Lung (tissue), 12 donors: Measurements from ENCODE around the gene CA10. TPM values are rescaled to one million over a fixed set of nuclear protein-coding genes. Genes with fewer than 3 reads are reported as not detected.

Experiments used
- ATAC-seq: fragments of 200-7000 bp; cut with Tn5 transposase; one replicate; pipeline ENCODE4 v1.9.1; 2020; ENCODE audit warnings: moderate number of reproducible peaks; ENCODE audit not compliant: insufficient read depth, low FRiP score
- DNase-seq, 3 donors: peaks; one replicate each; pipeline ENCODE4 v3.0.0-alpha.2; 2013 to 2017
- H3K27ac ChIP-seq, 2 donors: one replicate each; pipeline ENCODE4 v1.5.1; 2013; ENCODE audit warnings: mild to moderate bottlenecking in 2 of 2, moderate library complexity in 2 of 2, control low read depth in 1 of 2, inconsistent platforms in 1 of 2, low read depth in 1 of 2, low read length in 1 of 2
- H3K27me3 ChIP-seq, 3 donors: one replicate each; pipeline ENCODE4 v1.5.1; 2013; ENCODE audit warnings: low read length in 2 of 3; ENCODE audit not compliant: control insufficient read depth in 3 of 3, insufficient read depth in 3 of 3
- H3K36me3 ChIP-seq, 4 donors: one replicate each; pipeline ENCODE4 v1.5.1; 2013; ENCODE audit warnings: low read length in 4 of 4, mild to moderate bottlenecking in 1 of 4, moderate library complexity in 1 of 4; ENCODE audit not compliant: control insufficient read depth in 4 of 4, insufficient read depth in 4 of 4
- H3K4me1 ChIP-seq, 5 donors: one replicate each; pipeline ENCODE4 v1.5.1; 2013; ENCODE audit warnings: low read length in 5 of 5, mild to moderate bottlenecking in 2 of 5, moderate library complexity in 1 of 5; ENCODE audit not compliant: control insufficient read depth in 5 of 5, insufficient read depth in 5 of 5
- H3K4me3 ChIP-seq: one replicate; pipeline ENCODE4 v1.5.1; 2013; ENCODE audit warnings: mild to moderate bottlenecking, control low read depth, moderate library complexity
- H3K9ac ChIP-seq, 2 donors: one replicate each; pipeline ENCODE4 v1.5.1; 2013; ENCODE audit warnings: low read length in 2 of 2, control low read depth in 1 of 2; ENCODE audit not compliant: insufficient read depth in 1 of 2
- H3K9me3 ChIP-seq, 4 donors: one replicate each; pipeline ENCODE4 v1.5.1; 2013; ENCODE audit warnings: low read length in 3 of 4, mild to moderate bottlenecking in 1 of 4, moderate library complexity in 1 of 4; ENCODE audit not compliant: control insufficient read depth in 4 of 4, insufficient read depth in 3 of 4
- WGBS, 2 donors: extraction: QIAGEN DNeasy Blood & Tissue Kit; methylation state at CpG; one replicate each; pipeline ENCODE4 v1.1.7; 2013; 5-methylcytosine and 5-hydroxymethylcytosine counted together
- polyA plus RNA-seq, 2 donors: library from polyadenylated mRNA; stranded (reverse); fragments of 200-250 nt; gene quantifications; one replicate each; pipeline ENCODE4 v1.2.1, GENCODE V29; 2013
- total RNA-seq, 2 donors: library from RNA; depleted of rRNA in 1 of 2; stranded (reverse); fragments of >200 nt in 1 of 2; gene quantifications; one replicate each; pipeline ENCODE4 v1.2.1, GENCODE V29; 2014 to 2021
- TF ChIP-seq, protein P1 (sequence below): IDR thresholded peaks from 2 replicates; pipeline ENCODE4 v1.5.1; 2012; ENCODE audit warnings: mild to moderate bottlenecking; ENCODE audit errors: control extremely low read depth, extremely low read depth
- donor health status: control.
- donor health status: control.
- donor health status: Bipolar disorder and iron deficiency.
- donor health status: healthy.
- donor health status: DM: yes; HTN: yes; CAD: no.

The CA10 gene
- total and polyA plus RNA-seq, 4 donors = 0.04 to 0.17 TPM; not detected in 2

DNA sequence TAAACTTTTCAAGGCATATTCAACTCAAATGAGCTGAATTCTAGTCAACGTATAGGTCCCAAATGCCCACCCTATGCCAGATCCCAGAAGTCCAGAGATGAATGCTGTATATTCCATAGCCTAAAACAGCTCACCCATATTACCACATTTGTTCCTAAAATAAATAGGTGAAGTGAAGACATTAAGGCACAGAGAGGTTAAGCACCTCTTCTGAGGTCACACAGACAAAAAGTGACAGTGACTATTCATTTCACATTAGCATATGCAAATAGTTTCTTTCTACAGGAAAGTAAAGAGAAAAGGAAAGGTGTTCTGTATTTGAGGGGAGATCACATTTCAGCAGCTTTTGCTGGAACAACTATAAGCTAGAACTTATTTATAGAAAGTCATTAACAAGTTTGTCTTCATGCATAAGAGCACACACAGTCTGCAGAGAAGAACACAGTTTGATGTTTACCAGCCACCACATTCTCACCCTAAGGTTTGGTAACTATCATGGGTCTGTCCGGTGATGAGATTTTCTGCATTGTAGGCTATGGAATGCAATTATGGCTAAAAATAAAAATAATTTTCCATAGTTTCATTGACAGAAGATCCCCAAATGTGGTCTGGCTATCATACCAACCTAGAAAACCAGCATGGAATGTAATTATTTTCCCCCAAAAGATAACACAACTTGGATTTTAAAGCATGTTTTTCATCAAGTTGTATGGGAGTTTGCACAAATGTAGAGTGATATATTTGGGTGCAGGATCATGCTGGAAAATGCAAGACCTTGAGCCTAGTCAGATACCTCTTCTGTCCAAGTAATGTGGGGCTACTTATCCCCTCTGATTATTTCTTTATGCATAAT, 496.1 kb downstream of the CA10 start:
- Histone ChIP-seq H3K4me1 (no peaks in the 10 kb centered on the region), H3K9ac (no peak overlapping the region), H3K27ac (no peak overlapping the region), H3K27me3 (peaks cover 0 to 8% (median 0%) of the 10 kb centered on the region in 3 donors), H3K9me3 (no peaks in the 10 kb centered on the region), H3K4me3 (no peak overlapping the region), H3K36me3 (no peaks in the 10 kb centered on the region)
- WGBS, 2 donors = 82 to 88% methylated on average over 2 of the region's 2 CpGs
- no peak for DNase-seq
- TF ChIP-seq, protein P1, sequence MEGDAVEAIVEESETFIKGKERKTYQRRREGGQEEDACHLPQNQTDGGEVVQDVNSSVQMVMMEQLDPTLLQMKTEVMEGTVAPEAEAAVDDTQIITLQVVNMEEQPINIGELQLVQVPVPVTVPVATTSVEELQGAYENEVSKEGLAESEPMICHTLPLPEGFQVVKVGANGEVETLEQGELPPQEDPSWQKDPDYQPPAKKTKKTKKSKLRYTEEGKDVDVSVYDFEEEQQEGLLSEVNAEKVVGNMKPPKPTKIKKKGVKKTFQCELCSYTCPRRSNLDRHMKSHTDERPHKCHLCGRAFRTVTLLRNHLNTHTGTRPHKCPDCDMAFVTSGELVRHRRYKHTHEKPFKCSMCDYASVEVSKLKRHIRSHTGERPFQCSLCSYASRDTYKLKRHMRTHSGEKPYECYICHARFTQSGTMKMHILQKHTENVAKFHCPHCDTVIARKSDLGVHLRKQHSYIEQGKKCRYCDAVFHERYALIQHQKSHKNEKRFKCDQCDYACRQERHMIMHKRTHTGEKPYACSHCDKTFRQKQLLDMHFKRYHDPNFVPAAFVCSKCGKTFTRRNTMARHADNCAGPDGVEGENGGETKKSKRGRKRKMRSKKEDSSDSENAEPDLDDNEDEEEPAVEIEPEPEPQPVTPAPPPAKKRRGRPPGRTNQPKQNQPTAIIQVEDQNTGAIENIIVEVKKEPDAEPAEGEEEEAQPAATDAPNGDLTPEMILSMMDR = no peak
- ATAC-seq = no peak

DNA sequence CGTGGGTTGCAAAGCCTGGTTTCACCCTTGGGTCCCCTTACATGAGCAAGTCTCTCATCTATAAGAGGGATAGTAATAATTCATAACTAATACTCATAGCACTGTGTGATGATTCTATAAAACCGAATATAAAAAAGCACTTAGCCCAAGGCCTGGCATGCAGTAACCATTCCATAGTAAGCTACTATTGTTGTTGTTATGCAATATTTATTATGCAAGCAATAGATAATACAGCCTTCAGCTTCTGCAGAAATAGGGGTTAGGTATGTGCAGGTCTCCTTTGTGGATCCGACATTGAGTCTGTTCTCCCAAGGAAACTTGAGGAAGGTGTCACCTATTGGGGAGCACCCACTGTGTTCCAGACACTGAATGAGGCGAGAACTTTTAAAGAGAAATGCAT, 497.1 kb downstream of the CA10 start:
- ATAC-seq = no peak
- Histone ChIP-seq H3K4me3 (no peak overlapping the region), H3K36me3 (no peaks in the 10 kb centered on the region), H3K9ac (no peak overlapping the region), H3K9me3 (peaks cover 0 to 2% (median 0%) of the 10 kb centered on the region in 4 donors), H3K27ac (no peak overlapping the region), H3K4me1 (no peaks in the 10 kb centered on the region), H3K27me3 (peaks cover 0 to 8% (median 0%) of the 10 kb centered on the region in 3 donors)
- TF ChIP-seq, protein P1 = no peak
- 73 to 85% methylated on average over 4 of the region's 4 CpGs for WGBS, 2 donors
- no peak for DNase-seq

DNA sequence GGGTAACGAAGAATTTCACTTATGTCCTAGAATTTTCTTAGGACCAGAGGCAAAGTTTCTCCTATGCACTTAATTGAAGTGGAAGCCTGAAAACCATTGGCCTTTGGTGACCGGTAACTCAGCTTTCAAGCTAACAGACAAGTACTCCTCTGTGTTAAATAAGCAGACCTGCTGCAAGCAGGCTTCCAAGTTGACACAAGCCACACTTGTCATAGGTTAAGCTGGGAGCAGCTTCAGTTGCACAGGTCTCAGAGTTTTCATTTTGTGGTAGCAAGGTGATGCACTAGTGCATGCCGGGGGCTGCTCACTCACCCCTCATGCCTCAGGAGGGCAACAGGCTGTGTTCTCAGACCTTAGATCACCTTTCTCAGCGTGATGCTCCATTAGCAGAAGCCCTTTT, 498.2 kb downstream of the CA10 start:
- ATAC-seq (no peak), DNase-seq (no peak)
- no peak overlapping the region for H3K4me3 ChIP-seq
- H3K36me3 ChIP-seq = no peaks in the 10 kb centered on the region
- 57 to 74% methylated on average over 4 of the region's 4 CpGs for WGBS, 2 donors
- no peak overlapping the region for H3K9ac ChIP-seq
- H3K4me1 ChIP-seq = no peaks in the 10 kb centered on the region
- peaks cover 0 to 8% (median 0%) of the 10 kb centered on the region in 3 donors for H3K27me3 ChIP-seq
- no peak overlapping the region for H3K27ac ChIP-seq
- peaks cover 0 to 2% (median 0%) of the 10 kb centered on the region in 4 donors for H3K9me3 ChIP-seq
- TF ChIP-seq, protein P1 = no peak
